GM12878 (cell line): ENCODE measurements around the gene TPD52L2. TPM values are rescaled to one million over a fixed set of nuclear protein-coding genes. Genes with fewer than 3 reads are reported as not detected.

Experiments
- ATAC-seq: fragments of 200-7000 bp; cut with Tn5 transposase; 3 replicates; pipeline ENCODE4 v1.9.1; 2020; ENCODE audit warnings: mild to moderate bottlenecking, moderate library complexity
- BruUV-seq: library from RNA; stranded (reverse); fragments of 400-500 nt; replicated peaks from 2 replicates; lab custom pipeline; 2021; lab: Mats Ljungman, UMichigan
- CTCF ChIA-PET: fragments of 300-600 bp; sonication (Branson Sonifier 250); formaldehyde crosslinking; extraction: SDS; loops from one replicate; lab custom pipeline; 2021; ENCODE audit warnings: inconsistent platforms; lab: Yijun Ruan, JAX
- POLR2A ChIA-PET: fragments of 350-600 bp; formaldehyde crosslinking; extraction: SDS; loops from one replicate; lab custom pipeline; 2021; ENCODE audit warnings: inconsistent platforms; lab: Charles Lee
- RAD21 ChIA-PET: fragments of 300-600 bp; sonication (Branson Sonifier 250); formaldehyde crosslinking; loops from one replicate; lab custom pipeline; 2023; ENCODE audit warnings: antibody characterized with exemption; ENCODE audit not compliant: unreplicated experiment; lab: Charles Lee
- SMC1A ChIA-PET: fragments of 300-600 bp; sonication (Branson Sonifier 250); formaldehyde crosslinking; loops from one replicate; lab custom pipeline; 2023; ENCODE audit not compliant: unreplicated experiment, uncharacterized antibody; lab: Charles Lee
- DNase-seq: peaks from one replicate; pipeline ENCODE4 v3.0.0-alpha.2; 2011; ENCODE audit warnings: low read depth, low spot score
- FAIRE-seq: peaks from 3 replicates; lab custom pipeline; 2011; peaks lifted over from hg19 to GRCh38; lab: Jason Lieb, UNC
- H2AFZ ChIP-seq: 2 replicates; pipeline ENCODE4 v1.6.0; 2011; ENCODE audit warnings: low read depth, low read length, control low read depth; ENCODE audit not compliant: control insufficient read depth
- H3K27ac ChIP-seq: 2 replicates; pipeline ENCODE4 v1.5.1; 2011; ENCODE audit warnings: control low read depth; ENCODE audit not compliant: control insufficient read depth, insufficient read depth
- H3K27me3 ChIP-seq, 2 experiments: replicated peaks in 1 of 2; 2 replicates each; pipeline versions ENCODE4 v1.6.0 to v1.6.1; 2011; ENCODE audit warnings: low read length in 1 of 2; ENCODE audit not compliant: control insufficient read depth in 2 of 2, insufficient read depth in 2 of 2
- H3K36me3 ChIP-seq, 2 experiments: 2 replicates each; pipeline ENCODE4 v1.5.1; 2011; ENCODE audit warnings: low read length in 1 of 2; ENCODE audit not compliant: control insufficient read depth in 2 of 2, insufficient read depth in 2 of 2
- H3K4me1 ChIP-seq: 2 replicates; pipeline ENCODE4 v1.6.1; 2011; ENCODE audit warnings: mild to moderate bottlenecking, low read length, moderate library complexity, mixed read lengths; ENCODE audit not compliant: control insufficient read depth, insufficient read depth
- H3K4me2 ChIP-seq: 2 replicates; pipeline ENCODE4 v1.6.0; 2011; ENCODE audit warnings: control low read depth; ENCODE audit not compliant: control insufficient read depth, insufficient read depth
- H3K4me3 ChIP-seq: fragments of 200-600 bp; sonication (generic); 2 replicates; pipeline ENCODE4 v1.5.1; 2016
- H3K79me2 ChIP-seq: 2 replicates; pipeline ENCODE4 v1.6.0; 2011; ENCODE audit warnings: low read length; ENCODE audit not compliant: control insufficient read depth, insufficient read depth
- H3K9ac ChIP-seq: 2 replicates; pipeline ENCODE4 v1.8.0; 2011; ENCODE audit warnings: low read length, control low read depth, mixed read lengths; ENCODE audit not compliant: control insufficient read depth, insufficient read depth
- H3K9me3 ChIP-seq: replicated peaks from 3 replicates; pipeline ENCODE4 v1.5.1; 2011; ENCODE audit warnings: mild to moderate bottlenecking, low read length; ENCODE audit not compliant: control insufficient read depth, insufficient read depth
- H4K20me1 ChIP-seq: 2 replicates; pipeline ENCODE4 v1.6.0; 2011; ENCODE audit not compliant: control insufficient read depth, insufficient read depth
- BCL3 ChIP-seq: IDR thresholded peaks from 2 replicates; pipeline ENCODE4 v1.6.1; 2011; ENCODE audit warnings: borderline replicate concordance, low read depth, mild to moderate bottlenecking, moderate library complexity, low read length; ENCODE audit not compliant: insufficient read depth, poor library complexity, severe bottlenecking
- BMI1 ChIP-seq: fragments of 450-650 bp; IDR thresholded peaks from 2 replicates; pipeline ENCODE4 v1.6.1; 2016; ENCODE audit warnings: mild to moderate bottlenecking, moderate library complexity, borderline replicate concordance
- IKZF2 ChIP-seq, 2 experiments: fragments of 450-650 bp; IDR thresholded peaks; 2 replicates each; pipeline ENCODE4 v1.6.1; 2017; ENCODE audit warnings: mild to moderate bottlenecking in 2 of 2, moderate library complexity in 2 of 2
- NFXL1 ChIP-seq: fragments of 450-650 bp; IDR thresholded peaks from 2 replicates; pipeline ENCODE4 v1.6.1; 2017; ENCODE audit warnings: antibody characterized with exemption, mild to moderate bottlenecking, borderline replicate concordance
- NR2C1 ChIP-seq: fragments of 450-650 bp; IDR thresholded peaks from 2 replicates; pipeline ENCODE4 v1.6.1; 2017; ENCODE audit warnings: antibody characterized with exemption, mild to moderate bottlenecking, moderate library complexity
- SP1 ChIP-seq: IDR thresholded peaks from one replicate; pipeline ENCODE4 v1.6.1; 2011; ENCODE audit warnings: low read depth, low read length
- SUZ12 ChIP-seq: fragments of 200-600 bp; sonication (generic); IDR thresholded peaks from one replicate; pipeline ENCODE4 v1.6.1; 2018; ENCODE audit warnings: antibody characterized with exemption, mild to moderate bottlenecking; ENCODE audit not compliant: unreplicated experiment
- whole genome bisulfite sequencing: methylation state at CpG from one replicate; pipeline ENCODE4 v1.1.6; 2016; ENCODE audit warnings: low lambda C conversion rate; ENCODE audit not compliant: insufficient replicate concordance, insufficient coverage; ENCODE audit errors: missing lambda C conversion rate; 5-methylcytosine and 5-hydroxymethylcytosine counted together
- in situ Hi-C: fragments of 300-500 bp; cut with MboI; formaldehyde crosslinking; loops from 9 replicates; pipeline ENCODE4 v1.14.3; 2018; ENCODE audit warnings: mixed read lengths
- intact Hi-C: fragments of 100-400 bp; cut with micrococcal nuclease; formaldehyde crosslinking; loops from one replicate; pipeline ENCODE4 v1.14.2; 2022; ENCODE audit not compliant: unreplicated experiment
- polyA plus RNA-seq, 11 experiments: library from polyadenylated mRNA; depleted of rRNA in 4 of 11; unstranded in 6 of 11; stranded (reverse) in 5 of 11; fragments of >200 nt; fragmentation: Nextera tagmentation in 4 of 11; fragmentation: Illumina TruSeq in 1 of 11; extraction: Ambion mirVana in 4 of 11; extraction: Trizol in 1 of 11; gene quantifications; 1 replicate in 1 of 11; 2 replicates in 10 of 11; pipeline versions ENCODE4 v1.2.1 to v1.2.3, GENCODE V29; 2011 to 2016; ENCODE audit warnings: inconsistent platforms in 2 of 11, missing spikeins in 2 of 11, low read depth in 1 of 11
- total RNA-seq, 4 experiments: library from RNA; depleted of rRNA in 3 of 4; stranded (reverse); fragments of >200 nt in 3 of 4; fragmentation: Illumina TruSeq in 1 of 4; extraction: Trizol in 1 of 4; gene quantifications; 2 replicates each; pipeline versions ENCODE4 v1.2.1 to v1.2.3, GENCODE V29; 2013 to 2021
- TF ChIP-seq, protein P1 (sequence below): fragments of 150-350 bp; IDR thresholded peaks from 2 replicates; pipeline ENCODE4 v1.6.1; 2016; ENCODE audit warnings: low read depth, low read length

The TPD52L2 gene
- total and polyA plus RNA-seq, 10 of the 15 experiments (the other 5 are each of a cell fraction or from before 2014, with no cell fraction given) = 1.6 to 71.0 (median 46.3) TPM

GRCh38 chr20:63897978-63898561, 33.0 kb downstream of the TPD52L2 start (continued):
- TF ChIP-seq BCL3 = no peak
- TF ChIP-seq SUZ12 = no peak
- no peak for TF ChIP-seq IKZF2 (IDR thresholded peaks at IDR 0.05)

- POLR2A ChIA-PET = no interaction called here
Measured at GRCh38 chr20:63898882-63899558, 34.0 kb downstream of the TPD52L2 start.

More at GRCh38 chr20:63898882-63899558, 34.0 kb downstream of the TPD52L2 start:
- TF ChIP-seq, protein P1, sequence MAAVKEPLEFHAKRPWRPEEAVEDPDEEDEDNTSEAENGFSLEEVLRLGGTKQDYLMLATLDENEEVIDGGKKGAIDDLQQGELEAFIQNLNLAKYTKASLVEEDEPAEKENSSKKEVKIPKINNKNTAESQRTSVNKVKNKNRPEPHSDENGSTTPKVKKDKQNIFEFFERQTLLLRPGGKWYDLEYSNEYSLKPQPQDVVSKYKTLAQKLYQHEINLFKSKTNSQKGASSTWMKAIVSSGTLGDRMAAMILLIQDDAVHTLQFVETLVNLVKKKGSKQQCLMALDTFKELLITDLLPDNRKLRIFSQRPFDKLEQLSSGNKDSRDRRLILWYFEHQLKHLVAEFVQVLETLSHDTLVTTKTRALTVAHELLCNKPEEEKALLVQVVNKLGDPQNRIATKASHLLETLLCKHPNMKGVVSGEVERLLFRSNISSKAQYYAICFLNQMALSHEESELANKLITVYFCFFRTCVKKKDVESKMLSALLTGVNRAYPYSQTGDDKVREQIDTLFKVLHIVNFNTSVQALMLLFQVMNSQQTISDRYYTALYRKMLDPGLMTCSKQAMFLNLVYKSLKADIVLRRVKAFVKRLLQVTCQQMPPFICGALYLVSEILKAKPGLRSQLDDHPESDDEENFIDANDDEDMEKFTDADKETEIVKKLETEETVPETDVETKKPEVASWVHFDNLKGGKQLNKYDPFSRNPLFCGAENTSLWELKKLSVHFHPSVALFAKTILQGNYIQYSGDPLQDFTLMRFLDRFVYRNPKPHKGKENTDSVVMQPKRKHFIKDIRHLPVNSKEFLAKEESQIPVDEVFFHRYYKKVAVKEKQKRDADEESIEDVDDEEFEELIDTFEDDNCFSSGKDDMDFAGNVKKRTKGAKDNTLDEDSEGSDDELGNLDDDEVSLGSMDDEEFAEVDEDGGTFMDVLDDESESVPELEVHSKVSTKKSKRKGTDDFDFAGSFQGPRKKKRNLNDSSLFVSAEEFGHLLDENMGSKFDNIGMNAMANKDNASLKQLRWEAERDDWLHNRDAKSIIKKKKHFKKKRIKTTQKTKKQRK = no peak
- TF ChIP-seq NFXL1 = no peak
- TF ChIP-seq BMI1 = no peak
- no peak for TF ChIP-seq SP1
- no peak for TF ChIP-seq NR2C1
- WGBS = 90% methylated on average over 10 of the region's 10 CpGs
- intact Hi-C loops (no loop called here), in situ Hi-C loops (no loop called here)
- Histone ChIP-seq H3K9ac (no peak overlapping the region), H3K4me3 (no peak overlapping the region), H3K36me3 (peaks cover 0 to under 1% of the 10 kb centered on the region in 2 experiments; a peak in 3 of 4 replicates), H3K9me3 (no peaks in the 10 kb centered on the region), H3K4me1 (peaks cover 7% of the 10 kb centered on the region), H3K79me2 (peaks cover 70% of the 10 kb centered on the region), H3K27ac (no peak overlapping the region), H2AFZ (no peak overlapping the region), H3K27me3 (no peaks in the 10 kb centered on the region), H4K20me1 (peaks cover 5% of the 10 kb centered on the region), H3K4me2 (no peak overlapping the region)
- SMC1A ChIA-PET = no interaction called here
- CTCF ChIA-PET = interaction anchor here (0.6 kb wide), 1 partner anchor 160 kb away, joined by 3 read pairs; no protein-coding TSS in a partner anchor
- ATAC-seq (no peak), DNase-seq (no peak), FAIRE-seq (no peak)
- no TSS peak for BruUV-seq
- RAD21 ChIA-PET = interaction anchor here (0.7 kb wide), 1 partner anchor 168 kb away, joined by 3 read pairs; no protein-coding TSS in a partner anchor
